HUES64 (cell line): ENCODE data around the gene LMAN2L.

ENCODE experiments used
- H3K27ac ChIP-seq: 2 replicates; pipeline ENCODE4 v1.7.0; 2013; ENCODE audit warnings: low read depth, low read length, inconsistent platforms
- H3K27me3 ChIP-seq: 2 replicates; pipeline ENCODE4 v1.6.1; 2013; ENCODE audit warnings: mild to moderate bottlenecking, low read length; ENCODE audit not compliant: insufficient read depth
- H3K36me3 ChIP-seq: 2 replicates; pipeline ENCODE4 v1.6.1; 2013; ENCODE audit warnings: mild to moderate bottlenecking, low read length; ENCODE audit not compliant: insufficient read depth
- H3K4me1 ChIP-seq: 2 replicates; pipeline ENCODE4 v1.6.1; 2013; ENCODE audit warnings: mild to moderate bottlenecking, low read length, moderate library complexity; ENCODE audit not compliant: insufficient read depth
- H3K4me3 ChIP-seq: 2 replicates; pipeline ENCODE4 v1.5.1; 2013; ENCODE audit warnings: mild to moderate bottlenecking, low read length, moderate library complexity
- H3K9ac ChIP-seq: 2 replicates; pipeline ENCODE4 v1.6.1; 2013; ENCODE audit warnings: mild to moderate bottlenecking, low read depth, low read length
- H3K9me3 ChIP-seq: 2 replicates; pipeline ENCODE4 v1.6.1; 2013; ENCODE audit warnings: low read depth, low read length; ENCODE audit not compliant: insufficient read depth
- WGBS: fragments of 150-250, 120-280 bp; methylation state at CpG from one replicate; pipeline ENCODE4 v1.1.7; 2013; ENCODE audit warnings: missing lambda C conversion rate; 5-methylcytosine and 5-hydroxymethylcytosine counted together

The LMAN2L gene

GRCh38 chr2:96662360-96662759 is 77.5 kb downstream of the LMAN2L start:
- Histone ChIP-seq H3K27me3 (no peaks in the 10 kb centered on the region), H3K9ac (no peak overlapping the region), H3K27ac (no peak overlapping the region), H3K9me3 (peaks cover 6% of the 10 kb centered on the region; the same call in 1 of the 2 replicates), H3K36me3 (no peaks in the 10 kb centered on the region), H3K4me3 (no peak overlapping the region), H3K4me1 (no peaks in the 10 kb centered on the region)
- WGBS, result 90% methylated on average over 9 of the region's 9 CpGs

- Histone ChIP-seq H3K36me3 (no peaks in the 10 kb centered on the region), H3K4me3 (no peak overlapping the region), H3K9me3 (peaks cover 6% of the 10 kb centered on the region; the same call in 1 of the 2 replicates), H3K27ac (no peak overlapping the region), H3K4me1 (no peaks in the 10 kb centered on the region), H3K9ac (no peak overlapping the region), H3K27me3 (no peaks in the 10 kb centered on the region)
- whole genome bisulfite sequencing, result 95% methylated on average over 6 of the region's 6 CpGs
These were observed 78.5 kb downstream of the LMAN2L start for GRCh38 chr2:96661324-96661723.

GRCh38 chr2:96656540-96656939 is 83.3 kb downstream of the LMAN2L start:
- no peaks in the 10 kb centered on the region for H3K36me3 ChIP-seq
- no peak overlapping the region for H3K4me3 ChIP-seq
- no peaks in the 10 kb centered on the region for H3K27me3 ChIP-seq
- no peaks in the 10 kb centered on the region for H3K9me3 ChIP-seq
- no peak overlapping the region for H3K27ac ChIP-seq
- no peaks in the 10 kb centered on the region for H3K4me1 ChIP-seq
- H3K9ac ChIP-seq, result no peak overlapping the region
